Measurements from ENCODE around the gene SEMA4B. TPM values are rescaled to one million over a fixed set of nuclear protein-coding genes. Genes with fewer than 3 reads are reported as not detected.

Gene SEMA4B
- total RNA-seq, 4 donors from 2014 or later: 81.7 to 146 (median 116) TPM

DNA sequence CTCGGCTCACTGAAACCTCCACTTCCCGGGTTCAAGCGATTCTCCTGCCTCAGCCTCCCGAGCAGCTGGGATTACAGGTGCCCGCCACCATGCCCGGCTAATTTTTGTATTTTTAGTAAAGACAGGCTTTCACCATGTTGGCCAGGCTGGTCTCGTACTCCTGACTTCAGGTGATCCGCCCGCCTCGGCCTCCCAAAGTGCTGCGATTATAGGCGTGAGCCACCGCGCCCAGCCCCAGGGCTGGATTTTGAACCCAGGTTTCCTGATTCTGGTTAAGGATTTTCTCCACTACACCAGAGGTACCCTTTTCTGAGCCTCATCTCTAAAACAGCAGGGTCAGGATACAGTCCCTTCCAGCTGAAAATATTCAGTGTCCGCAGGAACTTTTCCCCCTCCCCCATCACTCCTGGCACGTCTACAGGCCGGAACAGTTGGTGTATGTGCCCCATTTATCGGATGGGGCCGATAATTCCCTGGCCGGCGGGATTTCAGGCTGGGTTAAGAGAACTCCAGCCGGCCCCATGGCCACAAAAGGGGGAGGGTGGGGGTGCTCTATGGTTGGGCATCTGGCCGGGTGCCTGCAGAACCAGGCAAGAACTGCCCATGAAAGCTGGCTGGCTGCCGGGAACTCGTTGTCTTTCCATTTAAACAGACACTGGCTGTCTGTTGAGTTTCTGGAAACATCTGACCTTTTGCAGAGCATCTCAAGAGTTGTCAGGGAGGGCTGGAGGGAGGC lies 26.8 kb upstream of the SEMA4B start:
- TF ChIP-seq EP300 (IDR thresholded peaks at IDR 0.05): peak; percentile 43
- no peak for TF ChIP-seq POLR2A (IDR thresholded peaks at IDR 0.05)
- Histone ChIP-seq H3K27ac (peak overlapping the region; percentile 84), H3K4me1 (peaks cover 5% of the 10 kb centered on the region), H3K9me3 (no peaks in the 10 kb centered on the region), H3K36me3 (no peaks in the 10 kb centered on the region), H3K4me3 (no peak overlapping the region), H3K27me3 (no peaks in the 10 kb centered on the region)
- WGBS: 78% methylated on average over 25 of the region's 25 CpGs
- peak; percentile 83 to 88 for DNase-seq (ENCODE audit: low spot score in 2 of 2)

GRCh38 chr15:90177012-90177411 lies 24.1 kb upstream of the SEMA4B start:
- WGBS: 92% methylated on average over 9 of the region's 9 CpGs
- no peak for DNase-seq (ENCODE audit: low spot score in 2 of 2)
- no peak overlapping the region for H3K27ac ChIP-seq
- no peaks in the 10 kb centered on the region for H3K27me3 ChIP-seq
- H3K4me1 ChIP-seq: peaks cover 5% of the 10 kb centered on the region
- H3K9me3 ChIP-seq: no peaks in the 10 kb centered on the region
- H3K36me3 ChIP-seq: no peaks in the 10 kb centered on the region
- TF ChIP-seq POLR2A (IDR thresholded peaks at IDR 0.05): no peak
- TF ChIP-seq POLR2AphosphoS5 (IDR thresholded peaks at IDR 0.05): no peak
- TF ChIP-seq EP300 (IDR thresholded peaks at IDR 0.05): no peak
- no peak for TF ChIP-seq CTCF (IDR thresholded peaks at IDR 0.05)
- H3K4me3 ChIP-seq: no peak overlapping the region

- WGBS: 73% methylated on average over 10 of the region's 10 CpGs
- no peaks in the 10 kb centered on the region for H3K36me3 ChIP-seq
- H3K9me3 ChIP-seq: no peaks in the 10 kb centered on the region
- H3K27ac ChIP-seq: no peak overlapping the region
- no peak for DNase-seq (ENCODE audit: low spot score in 2 of 2)
- no peaks in the 10 kb centered on the region for H3K27me3 ChIP-seq
- peaks cover 9% of the 10 kb centered on the region for H3K4me1 ChIP-seq
- TF ChIP-seq CTCF (IDR thresholded peaks at IDR 0.05): no peak
- no peak for TF ChIP-seq POLR2AphosphoS5 (IDR thresholded peaks at IDR 0.05)
- TF ChIP-seq POLR2A (IDR thresholded peaks at IDR 0.05): no peak
- no peak for TF ChIP-seq EP300 (IDR thresholded peaks at IDR 0.05)
- no peak overlapping the region for H3K4me3 ChIP-seq
Measured at GRCh38 chr15:90178468-90179435, 22.4 kb upstream of the SEMA4B start.

- no peaks in the 10 kb centered on the region for H3K27me3 ChIP-seq
- peaks cover 32% of the 10 kb centered on the region for H3K4me1 ChIP-seq
- no peak overlapping the region for H3K4me3 ChIP-seq
- no peak for DNase-seq (ENCODE audit: low spot score in 2 of 2)
- H3K36me3 ChIP-seq: no peaks in the 10 kb centered on the region
- TF ChIP-seq POLR2A (IDR thresholded peaks at IDR 0.05): no peak
- no peak for TF ChIP-seq EP300 (IDR thresholded peaks at IDR 0.05)
- no peak for TF ChIP-seq CTCF (IDR thresholded peaks at IDR 0.05)
- TF ChIP-seq POLR2AphosphoS5 (IDR thresholded peaks at IDR 0.05): no peak
- no peak overlapping the region for H3K27ac ChIP-seq
- 50% methylated on average over 2 of the region's 2 CpGs for WGBS
- no peaks in the 10 kb centered on the region for H3K9me3 ChIP-seq
Measured at GRCh38 chr15:90181776-90182175, 19.4 kb upstream of the SEMA4B start.

GRCh38 chr15:90184119-90184785 lies 16.9 kb upstream of the SEMA4B start:
- Histone ChIP-seq H3K36me3 (no peaks in the 10 kb centered on the region), H3K9me3 (no peaks in the 10 kb centered on the region), H3K27me3 (no peaks in the 10 kb centered on the region), H3K4me3 (peak overlapping the region; percentile 83), H3K27ac (peak overlapping the region; percentile 90), H3K4me1 (peaks cover 47% of the 10 kb centered on the region)
- WGBS: 9% methylated on average over 14 of the region's 27 CpGs
- peak; percentile 70 to 91 for DNase-seq (ENCODE audit: low spot score in 2 of 2)
- TF ChIP-seq CTCF (IDR thresholded peaks at IDR 0.05): no peak
- TF ChIP-seq EP300 (IDR thresholded peaks at IDR 0.05): no peak
- peak in 1 of 3 donors; percentile 2 for TF ChIP-seq POLR2AphosphoS5 (IDR thresholded peaks at IDR 0.05)
- no peak for TF ChIP-seq POLR2A (IDR thresholded peaks at IDR 0.05)
